Measurements from ENCODE around the gene KRT4.

KRT4 gene

GRCh38 chr12:52836491-52837412 is 22.8 kb upstream of the KRT4 start:
- DNase-seq (ENCODE audit: low read depth) = no peak

DNA sequence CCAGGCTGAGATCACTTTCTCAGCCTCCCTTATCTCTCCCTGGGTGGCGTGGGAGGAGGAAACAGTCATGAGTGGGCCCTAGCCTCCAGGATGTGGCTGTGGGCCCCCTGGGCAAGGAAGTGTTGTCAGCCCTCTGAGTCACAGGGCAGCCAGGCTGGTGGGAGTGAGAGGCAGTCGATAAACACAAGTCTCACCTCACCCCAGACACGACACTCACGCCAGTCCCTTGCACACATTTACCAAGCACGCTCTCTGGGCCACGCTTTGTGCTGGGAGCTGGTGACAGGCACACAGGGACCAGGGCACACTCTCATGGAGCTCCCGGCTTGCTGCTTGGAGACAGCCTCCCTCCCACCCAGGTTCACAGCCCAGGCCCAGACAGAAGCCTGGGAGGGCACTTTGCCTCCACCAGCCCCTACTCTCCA is 22.1 kb upstream of the KRT4 start:
- DNase-seq (ENCODE audit: low read depth) = no peak

DNA sequence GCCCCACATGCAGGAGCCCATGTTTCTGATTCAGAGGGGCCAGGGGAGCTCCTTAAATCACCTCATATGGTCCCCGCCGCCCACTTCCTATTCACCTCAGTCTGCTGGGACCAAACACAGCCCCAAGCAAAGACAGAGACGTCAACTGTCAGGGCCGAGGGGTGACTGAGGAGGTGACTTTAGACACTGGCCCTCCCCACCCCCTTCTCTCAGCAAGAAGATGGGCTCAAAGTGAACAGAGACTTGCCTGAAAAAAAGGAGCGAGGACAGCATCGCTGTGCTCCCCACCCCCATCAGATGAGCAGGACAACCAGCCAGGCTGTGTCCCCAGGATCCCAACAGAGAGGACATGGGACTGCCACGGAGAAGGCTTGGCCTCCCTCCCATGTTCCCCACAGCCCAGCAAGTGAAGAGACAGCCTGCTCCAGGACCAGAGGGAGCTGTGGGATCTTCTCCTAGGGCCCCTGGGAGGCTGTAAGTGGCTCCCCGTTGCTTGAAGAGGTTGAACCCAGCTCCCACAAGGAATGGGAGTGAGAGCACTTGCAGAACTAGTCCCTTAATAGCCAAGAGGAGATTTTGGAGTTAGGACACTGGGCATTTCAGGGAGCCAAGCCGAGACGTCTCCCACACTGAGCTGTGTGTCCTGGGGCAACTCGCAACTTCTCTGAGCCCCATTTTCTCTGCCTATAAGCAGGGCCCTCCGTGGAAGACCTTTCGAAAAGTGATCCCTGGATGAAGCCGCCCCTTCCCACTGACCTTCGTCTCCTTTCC is 21.5 kb upstream of the KRT4 start:
- no peak for DNase-seq (ENCODE audit: low read depth)

DNA sequence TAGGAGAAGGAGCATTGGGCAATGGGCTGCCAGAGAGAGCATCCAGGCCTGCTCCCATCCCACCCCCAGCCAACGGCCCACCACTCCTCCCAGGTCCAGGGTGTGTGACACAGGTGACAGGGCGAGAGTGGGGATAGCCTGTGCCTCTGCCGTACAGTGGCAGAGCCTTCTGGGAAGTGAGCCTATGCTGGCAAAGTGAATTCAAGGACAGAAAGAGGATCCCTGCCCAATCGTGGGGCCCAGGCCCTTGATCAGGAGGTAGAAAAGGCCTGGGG is 20.7 kb upstream of the KRT4 start:
- DNase-seq (ENCODE audit: low read depth) = no peak

- DNase-seq (ENCODE audit: low read depth) = no peak
Measured at GRCh38 chr12:52833922-52834726, 20.2 kb upstream of the KRT4 start, which contains the start of gene KRT79. KRT79 (minus strand) TSS chr12:52834311; CDS start chr12:52834260, 51 bp downstream.

DNA sequence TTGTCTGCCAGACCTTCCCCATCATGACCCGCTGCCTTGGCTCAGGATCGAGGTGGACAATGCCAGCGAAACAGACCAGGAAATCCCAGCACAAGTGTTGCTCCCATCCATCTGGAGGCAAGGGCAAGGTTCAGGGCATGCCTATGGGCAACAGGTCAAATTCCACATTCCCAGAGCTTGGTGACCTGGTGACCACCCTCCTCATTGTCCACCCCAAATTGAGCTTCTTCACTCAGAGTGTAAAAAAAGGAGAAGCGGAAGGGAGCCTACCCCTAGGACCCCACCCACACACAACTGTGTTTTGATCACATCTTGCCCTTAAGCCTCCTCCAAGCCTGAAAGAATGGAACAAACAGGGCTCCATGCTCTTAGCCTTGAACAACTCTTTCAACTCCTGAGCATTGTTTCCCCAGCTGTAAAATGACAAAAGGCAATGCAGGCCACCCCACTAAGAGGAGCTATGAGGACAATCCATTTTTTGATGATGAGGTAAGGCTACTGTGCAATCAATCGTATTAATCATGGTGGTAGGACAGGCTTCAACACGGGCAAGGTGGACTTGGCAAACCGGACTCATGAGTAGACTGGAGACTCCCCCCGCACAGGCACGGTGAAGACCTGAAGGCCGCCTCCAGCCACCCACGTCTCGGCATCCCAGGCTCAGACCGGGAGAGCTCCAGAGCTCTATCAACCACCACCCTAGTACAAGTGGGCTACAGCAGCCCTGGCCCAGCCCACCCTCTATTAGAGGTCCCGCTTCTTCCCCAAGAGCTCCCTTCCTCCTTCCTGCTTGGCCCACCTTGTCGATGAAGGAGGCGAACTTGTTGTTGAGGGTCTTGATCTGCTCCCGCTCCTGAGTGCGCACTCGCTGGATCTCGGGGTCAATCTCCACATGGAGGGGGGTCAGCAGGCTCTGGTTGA is 19.3 kb upstream of the KRT4 start:
- no peak for DNase-seq (ENCODE audit: low read depth)

DNA sequence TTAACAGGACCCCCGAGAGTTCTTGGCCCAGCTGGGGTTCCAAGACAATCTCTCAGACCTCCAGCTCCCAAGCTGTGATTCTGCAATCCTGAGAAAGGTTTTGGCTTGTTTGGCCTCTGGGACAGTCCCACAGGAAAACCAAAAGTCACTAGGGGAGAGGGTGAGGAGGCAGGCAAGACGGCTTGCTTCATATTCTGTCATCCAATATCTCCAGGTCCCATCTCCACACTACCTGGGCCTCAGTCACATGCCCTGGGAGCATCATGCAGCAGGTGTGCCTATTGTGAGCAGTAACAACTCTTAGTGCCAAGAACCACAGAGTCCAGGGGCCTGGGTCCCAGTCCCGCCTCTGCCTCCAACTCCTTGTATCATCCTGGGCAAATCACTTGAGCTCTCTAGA is 18.5 kb upstream of the KRT4 start:
- no peak for DNase-seq (ENCODE audit: low read depth)

- DNase-seq (ENCODE audit: low read depth) = no peak
Measured at GRCh38 chr12:52831251-52831650, 17.3 kb upstream of the KRT4 start.

GRCh38 chr12:52829986-52830770 is 16.3 kb upstream of the KRT4 start:
- no peak for DNase-seq (ENCODE audit: low read depth)

- DNase-seq (ENCODE audit: low read depth) = no peak
Measured at GRCh38 chr12:52828591-52829021, 14.7 kb upstream of the KRT4 start.

- no peak for DNase-seq (ENCODE audit: low read depth)
Measured at GRCh38 chr12:52828156-52828555, 14.2 kb upstream of the KRT4 start.

- DNase-seq (ENCODE audit: low read depth) = no peak
Measured at GRCh38 chr12:52827499-52828090, 13.7 kb upstream of the KRT4 start.

DNA sequence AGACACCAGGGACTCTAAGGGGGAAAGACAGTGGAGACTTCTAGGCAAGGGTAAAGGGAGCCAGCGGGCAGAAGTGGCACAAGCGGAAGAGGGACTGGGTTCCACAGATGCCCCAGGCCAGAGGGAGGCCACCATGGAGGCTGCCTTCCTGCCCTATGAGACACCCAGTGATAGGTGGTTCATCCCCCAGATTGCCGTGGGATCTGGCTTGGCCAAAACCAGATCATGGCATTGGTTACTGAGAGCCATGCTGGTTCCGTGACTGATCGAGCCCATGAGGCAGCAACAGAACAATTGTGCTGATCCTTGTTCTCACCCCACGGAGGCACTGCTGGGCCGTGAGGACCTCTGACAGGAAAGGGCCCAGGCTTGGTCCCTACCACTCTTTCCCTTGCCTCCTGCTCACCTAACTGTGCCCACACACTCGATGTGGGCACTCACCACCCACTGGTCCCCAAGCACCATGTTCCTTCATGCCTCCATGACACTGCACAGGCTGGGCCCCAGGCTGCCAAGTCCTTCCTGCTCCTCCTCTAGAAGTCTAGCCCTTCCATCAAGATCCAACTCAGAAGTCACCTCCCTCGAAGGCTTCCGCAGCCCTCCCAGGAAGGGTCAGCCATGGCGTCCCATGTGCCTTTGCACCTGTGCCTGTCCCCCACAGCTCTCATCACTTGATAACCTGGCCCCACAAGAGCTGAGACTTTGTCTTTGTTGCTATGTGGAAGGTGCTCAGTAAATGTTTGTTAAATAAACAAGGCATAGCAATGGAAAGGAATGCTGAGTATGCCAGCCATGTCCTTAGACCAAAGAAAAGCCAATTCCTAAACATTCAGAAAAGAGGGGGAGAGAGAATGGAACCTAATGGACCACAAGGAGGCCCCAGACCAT is 12.9 kb upstream of the KRT4 start:
- no peak for DNase-seq (ENCODE audit: low read depth)

GRCh38 chr12:52825961-52826360 is 12.0 kb upstream of the KRT4 start:
- DNase-seq (ENCODE audit: low read depth) = no peak

GRCh38 chr12:52824741-52825410 is 11.0 kb upstream of the KRT4 start:
- DNase-seq (ENCODE audit: low read depth) = no peak

DNA sequence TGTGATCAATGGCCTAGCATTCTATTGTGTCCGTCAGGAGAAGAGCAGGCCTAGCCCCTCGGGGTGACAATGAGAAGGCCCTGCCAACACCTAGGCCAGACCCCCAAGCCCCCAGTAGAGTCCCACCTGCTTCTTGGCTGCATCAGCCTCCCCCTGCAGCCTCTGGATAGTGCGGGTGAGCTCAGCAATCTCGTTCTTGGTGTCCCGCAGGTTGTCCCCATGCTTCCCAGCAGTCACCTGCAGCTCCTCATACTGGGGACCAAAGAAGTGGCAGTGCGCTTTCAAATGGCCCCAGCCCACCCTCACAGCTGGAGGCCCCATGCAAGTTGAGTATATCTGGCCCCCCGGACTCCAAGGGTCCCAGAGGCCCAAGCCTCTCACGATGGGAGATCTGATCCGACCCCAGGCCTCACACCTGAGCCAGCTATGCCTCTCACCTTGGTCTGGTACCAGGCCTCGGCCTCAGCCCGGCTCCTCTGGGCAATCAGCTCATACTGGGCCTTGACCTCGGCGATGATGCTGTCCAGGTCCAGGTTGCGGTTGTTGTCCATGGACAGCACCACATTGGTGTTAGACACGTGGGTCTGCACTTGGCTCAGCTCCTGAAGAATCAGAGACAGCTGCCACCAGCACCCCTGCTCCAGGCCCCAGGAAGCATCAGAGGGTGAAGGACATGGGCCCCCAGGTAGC is 10.0 kb upstream of the KRT4 start:
- DNase-seq (ENCODE audit: low read depth) = no peak

DNA sequence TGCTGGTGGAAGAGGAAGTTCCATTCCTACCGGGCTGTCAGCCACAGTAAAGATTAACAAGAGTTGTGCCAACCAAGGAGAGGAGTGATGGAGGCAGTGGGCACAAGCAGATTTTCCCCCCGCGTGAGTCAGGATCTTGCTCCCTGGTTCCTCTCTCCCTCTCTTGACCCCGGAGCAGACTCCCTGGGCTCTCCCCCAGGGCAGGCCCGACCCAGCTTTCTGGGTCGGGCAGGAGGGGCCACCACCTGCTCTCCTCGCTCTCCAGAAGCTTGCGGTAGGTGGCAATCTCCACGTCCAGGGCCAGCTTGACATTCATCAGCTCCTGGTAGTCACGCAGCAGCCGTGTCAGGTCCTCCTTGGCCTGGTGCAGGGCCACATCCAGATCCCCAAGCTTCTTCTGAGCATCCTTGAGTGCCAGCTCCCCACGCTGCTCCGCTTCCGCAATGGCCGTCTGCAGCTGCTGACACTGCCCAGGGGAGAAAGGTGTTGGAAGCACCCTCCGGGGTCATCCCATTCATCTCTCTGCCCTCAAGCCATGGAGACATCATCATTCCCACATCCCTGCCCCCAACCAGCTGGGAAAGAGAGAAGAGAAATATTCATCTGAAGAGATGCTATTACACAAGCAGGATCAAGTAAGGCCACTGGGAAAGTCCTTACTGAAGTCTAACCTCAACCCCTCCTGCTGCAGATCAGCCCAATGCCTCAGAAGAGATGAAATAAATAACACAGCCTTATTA is 9.0 kb upstream of the KRT4 start:
- DNase-seq (ENCODE audit: low read depth) = no peak

All from CMK (cell line).